Heart left ventricle (tissue), 16 donors: ENCODE data around the gene CYP46A1. TPM values are rescaled to one million over a fixed set of nuclear protein-coding genes. Genes with fewer than 3 reads are reported as not detected.

Source experiments
- ATAC-seq, 4 donors: fragments of 200-7000 bp; cut with Tn5 transposase; one replicate each; pipeline ENCODE4 v1.9.1; 2020 to 2022; ENCODE audit warnings: moderate library complexity in 4 of 4, mild to moderate bottlenecking in 3 of 4, moderate number of reproducible peaks in 1 of 4
- DNase-seq, 5 donors: peaks; one replicate each; pipeline ENCODE4 v3.0.0-alpha.2; 2020
- H3K27ac ChIP-seq, 12 donors: fragments of 200-600 bp; sonication (generic) in 4 of 12; one replicate each; pipeline versions ENCODE4 v1.5.0 to v1.8.0; 2016 to 2022; ENCODE audit warnings: mild to moderate bottlenecking in 2 of 12
- H3K27me3 ChIP-seq, 9 donors: fragments of 200-600 bp; sonication (generic) in 2 of 9; one replicate each; pipeline versions ENCODE4 v1.5.1 to v1.8.0; 2016 to 2022; ENCODE audit warnings: mild to moderate bottlenecking in 3 of 9
- H3K36me3 ChIP-seq, 9 donors: fragments of 200-600 bp; sonication (generic) in 2 of 9; one replicate each; pipeline versions ENCODE4 v1.5.0 to v1.8.0; 2018 to 2022; ENCODE audit warnings: mild to moderate bottlenecking in 2 of 9
- H3K4me1 ChIP-seq, 12 donors: fragments of 200-600 bp; sonication (generic) in 4 of 12; one replicate each; pipeline versions ENCODE4 v1.5.0 to v1.8.0; 2016 to 2022; ENCODE audit warnings: mild to moderate bottlenecking in 3 of 12
- H3K4me3 ChIP-seq, 12 donors: fragments of 200-600 bp; sonication (generic) in 4 of 12; one replicate each; pipeline versions ENCODE4 v1.5.0 to v1.8.0; 2017 to 2022; ENCODE audit warnings: mild to moderate bottlenecking in 9 of 12, moderate library complexity in 4 of 12
- H3K9me3 ChIP-seq, 12 donors: fragments of 200-600 bp; sonication (generic) in 4 of 12; one replicate each; pipeline versions ENCODE4 v1.5.0 to v1.8.0; 2016 to 2022; ENCODE audit warnings: mild to moderate bottlenecking in 1 of 12
- CTCF ChIP-seq, 12 donors: fragments of 200-600 bp; sonication (generic) in 4 of 12; IDR thresholded peaks; one replicate each; pipeline versions ENCODE4 v1.5.0 to v1.8.0; 2018 to 2022; ENCODE audit warnings: antibody characterized with exemption in 12 of 12, mild to moderate bottlenecking in 5 of 12
- POLR2A ChIP-seq, 2 donors: fragments of 450-650 bp; IDR thresholded peaks; one replicate each; pipeline ENCODE4 v1.6.1; 2017; ENCODE audit warnings: antibody characterized with exemption in 2 of 2, mild to moderate bottlenecking in 2 of 2, moderate library complexity in 2 of 2
- WGBS, 4 donors: extraction: QIAGEN DNeasy Blood & Tissue Kit in 2 of 4; methylation state at CpG; one replicate each; pipeline versions ENCODE4 v1.1.5 to v1.1.7; 2013 to 2018; 5-methylcytosine and 5-hydroxymethylcytosine counted together
- intact Hi-C, 10 donors: fragments of 100-400 bp; cut with DNase I; formaldehyde crosslinking; loops; one replicate each; pipeline versions ENCODE4 v1.11.1 to v1.14.2; 2022
- polyA plus RNA-seq, 2 donors: library from polyadenylated mRNA; stranded (reverse); fragments of 200-250 nt; gene quantifications; one replicate each; pipeline ENCODE4 v1.2.3, GENCODE V29; 2013
- total RNA-seq, 9 donors: library from RNA; depleted of rRNA in 2 of 9; stranded (reverse); fragments of >200 nt in 2 of 9; fragmentation: NEBNext Ultra II Directional in 3 of 9; extraction: Animal tissue kit (Norgen Biotek cat#: 25700) in 3 of 9; gene quantifications; one replicate each; pipeline versions ENCODE4 v1.1.0 to v1.2.4, GENCODE V29; 2016 to 2023
- donor health status: ischemic (EF 13 %, LVEDD 7.1; RV severe dilation, severe dysfunction).
- donor health status: healthy with polysubstance abuse.
- donor health status: DM: no; HTN: yes; CAD: no.
- donor health status: DM: no; HTN: no; CAD: no.
- donor health status: ischemic (EF 25% LVEDD 6.9; RV normal size, moderate dysfunction).
- donor health status: ischemic (EF 25% LVEDD 5.7; RV mildly dilated, moderate dysfunction).
- donor health status: healthy.
- donor health status: DM: yes; HTN: yes; CAD: no.
- donor health status: ischemic (EF 35%, LVEDD 5.7; RV mildly dilated, moderate dysfunction).
- donor health status: nonischemic (EF 11% LVEDD 7.7; RV severe dilation, severe dysfunction).
- donor health status: DM: yes; HTN: yes; CAD: no.
- donor health status: PGD.
- donor health status: ischemic (EF 29% LVEDD 5.4; RV normal size, mild dysfunction).
- donor health status: nonischemic (EF 23%, LVEDD 6.1; RV moderate dilation, normal function).

Gene CYP46A1
- total and polyA plus RNA-seq, 11 donors = 1.5 to 8.0 (median 3.4) TPM

GRCh38 chr14:99648027-99648784, 35.9 kb upstream of the CYP46A1 start:
- intact Hi-C loops = no loop called here
- DNase-seq (no peak), ATAC-seq (no peak)
- TF ChIP-seq POLR2A (IDR thresholded peaks at IDR 0.05) (no peak), CTCF (IDR thresholded peaks at IDR 0.05) (no peak)
- Histone ChIP-seq H3K36me3 (peaks cover 0 to 8% (median 0%) of the 10 kb centered on the region in 9 donors), H3K27ac (peak overlapping the region in 1 of 12 donors; percentile 4), H3K4me1 (peaks cover 0 to 17% (median 7%) of the 10 kb centered on the region in 12 donors), H3K4me3 (no peak overlapping the region), H3K27me3 (peaks cover 0 to 19% (median 0%) of the 10 kb centered on the region in 9 donors), H3K9me3 (no peaks in the 10 kb centered on the region)
- 87 to 90% (median 88%) methylated on average over 8 of the region's 8 CpGs for WGBS, 4 donors

GRCh38 chr14:99649219-99649618, 34.9 kb upstream of the CYP46A1 start:
- ATAC-seq (no peak), DNase-seq (no peak)
- intact Hi-C loops = no loop called here
- TF ChIP-seq POLR2A (IDR thresholded peaks at IDR 0.05) (no peak), CTCF (IDR thresholded peaks at IDR 0.05) (no peak)
- WGBS, 4 donors = 84 to 95% (median 90%) methylated on average over 8 of the region's 8 CpGs
- H3K36me3 ChIP-seq = peaks cover 0 to 8% (median 0%) of the 10 kb centered on the region in 9 donors
- no peaks in the 10 kb centered on the region for H3K9me3 ChIP-seq
- H3K27me3 ChIP-seq = peaks cover 0 to 19% (median 0%) of the 10 kb centered on the region in 9 donors
- peaks cover 0 to 17% (median 7%) of the 10 kb centered on the region in 12 donors for H3K4me1 ChIP-seq
- no peak overlapping the region for H3K27ac ChIP-seq
- H3K4me3 ChIP-seq = no peak overlapping the region

- ATAC-seq = no peak
- peaks cover 0 to 8% (median 0%) of the 10 kb centered on the region in 9 donors for H3K36me3 ChIP-seq
- TF ChIP-seq CTCF (IDR thresholded peaks at IDR 0.05) (no peak), POLR2A (IDR thresholded peaks at IDR 0.05) (no peak)
- H3K9me3 ChIP-seq = no peaks in the 10 kb centered on the region
- WGBS, 4 donors = 83 to 92% (median 90%) methylated on average over 8 of the region's 8 CpGs
- H3K27me3 ChIP-seq = peaks cover 0 to 16% (median 0%) of the 10 kb centered on the region in 9 donors
- no peak overlapping the region for H3K4me3 ChIP-seq
- DNase-seq = no peak
- peaks cover 0 to 13% (median 7%) of the 10 kb centered on the region in 12 donors for H3K4me1 ChIP-seq
- H3K27ac ChIP-seq = no peak overlapping the region
- intact Hi-C loops = no loop called here
Measured at GRCh38 chr14:99649643-99650042, 34.5 kb upstream of the CYP46A1 start.

GRCh38 chr14:99650189-99650588, 33.9 kb upstream of the CYP46A1 start:
- intact Hi-C loops = no loop called here
- peaks cover 0 to 10% (median 0%) of the 10 kb centered on the region in 9 donors for H3K27me3 ChIP-seq
- TF ChIP-seq POLR2A (IDR thresholded peaks at IDR 0.05) (no peak), CTCF (IDR thresholded peaks at IDR 0.05) (no peak)
- DNase-seq = no peak
- no peak overlapping the region for H3K27ac ChIP-seq
- no peaks in the 10 kb centered on the region for H3K9me3 ChIP-seq
- peaks cover 0 to 10% (median 5%) of the 10 kb centered on the region in 12 donors for H3K4me1 ChIP-seq
- H3K36me3 ChIP-seq = peaks cover 0 to 8% (median 0%) of the 10 kb centered on the region in 9 donors
- ATAC-seq = no peak
- WGBS, 4 donors = 73 to 84% (median 79%) methylated on average over 5 to 9 of the region's 9 CpGs
- H3K4me3 ChIP-seq = no peak overlapping the region
